ENCODE results near the gene NANOS2.
A peak's percentile ranks its signal among the peaks of the same experiment; 100 is the strongest.

NANOS2 gene

GRCh38 chr19:45890877-45891276, 23.7 kb downstream of the NANOS2 start:
- no peak for DNase-seq

DNA sequence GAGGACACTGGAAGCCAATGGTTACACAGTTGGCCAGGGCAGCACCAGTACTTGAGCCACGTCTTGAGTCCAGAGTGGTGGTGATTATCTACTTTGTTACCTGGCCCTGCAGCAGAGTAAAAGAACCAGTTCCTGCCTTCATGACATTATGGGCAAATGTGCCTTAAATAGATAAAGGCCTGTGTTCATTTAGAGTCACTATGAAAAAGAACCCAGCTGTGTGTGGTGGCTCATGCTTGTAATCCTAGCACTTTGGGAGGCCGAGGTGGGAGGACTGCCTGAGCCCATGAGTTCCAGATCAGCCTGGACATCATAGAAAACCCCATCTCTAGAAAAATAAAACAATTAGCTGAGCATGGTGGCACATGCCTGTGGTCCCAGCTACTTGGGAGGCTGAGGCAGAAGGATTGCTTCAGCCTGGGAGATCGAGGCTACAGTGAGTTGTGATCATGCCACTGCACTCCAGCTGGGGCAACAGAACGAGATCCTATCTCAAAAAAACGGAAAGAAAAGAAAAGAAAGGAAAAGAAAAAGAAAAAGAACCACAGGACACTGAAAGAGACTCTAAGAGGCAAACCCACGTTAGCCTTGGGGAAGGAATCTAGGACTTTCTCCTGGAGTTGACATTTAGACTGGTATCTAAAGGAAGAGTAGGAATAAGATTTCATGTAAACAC, 25.2 kb downstream of the NANOS2 start:
- no peak for DNase-seq

DNA sequence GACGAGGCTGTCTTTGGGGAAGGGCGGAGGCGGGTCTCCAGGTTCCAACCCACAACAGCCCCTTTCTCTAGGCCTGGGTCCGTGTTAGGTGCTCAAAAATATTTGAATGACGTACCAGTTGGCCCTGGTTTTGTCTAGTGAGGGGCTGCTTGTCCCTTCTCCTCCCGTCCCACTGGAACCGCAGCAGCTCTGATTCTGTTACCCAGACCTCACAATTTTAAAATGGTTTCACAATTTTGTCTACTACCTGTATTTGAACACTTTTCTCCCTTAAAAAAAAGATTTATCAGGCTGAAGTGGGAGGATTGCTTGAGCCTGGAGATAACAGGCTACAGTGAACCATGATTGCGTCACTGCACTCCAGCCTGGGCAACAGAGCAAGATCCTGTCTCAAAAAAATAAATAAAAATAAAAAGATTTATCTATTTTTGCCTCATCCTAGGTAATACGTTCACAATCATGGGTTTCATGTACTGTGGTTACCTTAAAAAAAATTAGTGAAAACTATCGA, 27.3 kb downstream of the NANOS2 start:
- no peak for DNase-seq

GRCh38 chr19:45886427-45887199, 28.0 kb downstream of the NANOS2 start:
- peak; percentile 93 for DNase-seq

- DNase-seq = peak; percentile 93
Observed at GRCh38 chr19:45885556-45886426, 28.8 kb downstream of the NANOS2 start, which contains the start of gene IRF2BP1. Gene IRF2BP1, minus strand, starts transcription at chr19:45886141. Its CDS starts 367 bp downstream, at chr19:45885774.

DNA sequence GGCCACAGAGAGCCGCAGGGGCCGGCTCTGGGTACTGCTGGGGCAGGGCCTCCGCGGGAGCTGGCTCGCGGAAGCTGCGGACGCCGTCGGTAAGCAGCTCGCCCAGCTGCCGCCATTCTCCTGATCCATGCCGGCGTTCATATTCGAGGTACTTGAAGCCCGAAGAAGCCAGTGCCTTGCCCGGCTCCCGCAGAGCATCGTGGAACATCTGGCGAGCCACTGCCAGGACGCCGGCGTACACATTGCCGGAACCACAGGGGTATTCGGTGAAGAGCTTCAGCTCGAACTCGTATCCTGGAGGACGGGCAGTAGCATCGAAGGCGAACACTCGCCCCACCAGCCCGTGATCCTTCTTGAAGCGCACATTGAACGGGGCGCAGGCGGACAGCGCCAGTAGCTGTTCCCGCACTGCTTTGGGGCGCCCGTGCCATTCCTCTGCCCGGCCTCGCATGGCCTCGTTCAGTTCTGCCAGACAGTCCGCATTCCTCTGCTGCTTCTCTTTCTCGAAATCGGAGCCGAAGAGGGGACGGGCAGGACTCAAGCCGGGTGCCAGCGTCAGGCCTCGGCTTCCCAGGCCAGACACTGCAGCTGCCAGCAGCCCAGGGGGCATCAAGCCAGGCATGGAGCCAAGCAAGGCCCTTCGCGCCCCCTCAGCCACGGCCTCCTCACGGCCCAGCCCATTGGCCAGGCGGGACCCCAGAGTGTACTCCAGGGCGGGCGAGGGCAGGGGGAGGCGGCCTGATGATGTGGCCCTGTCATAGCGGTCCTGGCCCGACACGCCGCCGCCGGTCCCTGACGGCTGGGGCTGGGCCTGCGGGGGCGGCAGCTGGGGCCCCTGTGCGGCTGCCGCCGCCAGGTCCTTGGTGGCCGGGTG, 29.7 kb downstream of the NANOS2 start:
- DNase-seq = no peak

DNA sequence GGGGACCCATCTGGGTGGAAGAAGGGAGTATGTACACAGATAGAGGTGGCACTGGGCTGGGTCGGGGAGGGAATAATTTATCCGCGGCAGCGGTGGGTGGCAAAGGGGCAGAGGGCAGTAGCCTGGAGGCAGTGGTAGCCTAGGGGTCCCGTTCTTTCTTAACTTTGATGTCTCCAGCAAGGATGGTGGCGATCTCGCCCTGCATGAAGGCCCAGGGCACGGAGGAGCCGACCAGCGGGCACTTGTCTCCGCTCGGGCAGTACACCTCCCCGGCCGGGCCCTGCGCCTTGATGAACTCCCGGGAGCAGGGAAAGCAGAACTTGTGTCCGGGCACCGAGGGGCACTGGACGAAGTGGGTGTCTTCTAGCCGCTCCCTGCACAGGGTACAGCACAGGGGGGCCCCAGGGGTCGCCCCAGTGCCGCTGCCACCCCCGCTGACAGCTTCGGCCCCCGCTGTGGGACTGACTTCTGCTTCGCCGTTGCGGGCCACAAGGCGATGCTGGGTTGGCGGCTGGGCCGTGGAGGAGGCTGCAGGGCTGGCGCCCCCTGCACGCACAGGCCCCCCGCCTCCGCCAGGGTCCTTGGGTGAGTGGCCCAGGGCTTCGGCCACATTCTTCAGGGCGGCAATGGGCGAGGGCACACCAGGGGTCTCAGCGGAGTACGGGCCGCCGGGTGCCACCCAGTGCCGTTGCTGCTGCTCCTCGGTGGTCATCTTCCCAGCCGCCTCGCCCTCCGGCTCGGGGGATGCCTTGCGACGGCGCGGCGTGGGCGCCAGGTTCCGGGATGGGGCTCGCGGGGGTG, 30.5 kb downstream of the NANOS2 start:
- no peak for DNase-seq

- DNase-seq = no peak
Observed at GRCh38 chr19:45883586-45883880, 31.0 kb downstream of the NANOS2 start.

GRCh38 chr19:45882652-45883585, 31.7 kb downstream of the NANOS2 start:
- peak; percentile 78 for DNase-seq

GRCh38 chr19:45881909-45882528, 32.6 kb downstream of the NANOS2 start:
- no peak for DNase-seq

GRCh38 chr19:45881082-45881908, 33.3 kb downstream of the NANOS2 start:
- DNase-seq = no peak

GRCh38 chr19:45879971-45880370, 34.6 kb downstream of the NANOS2 start:
- no peak for DNase-seq

GRCh38 chr19:45879055-45879454, 35.5 kb downstream of the NANOS2 start:
- no peak for DNase-seq

DNA sequence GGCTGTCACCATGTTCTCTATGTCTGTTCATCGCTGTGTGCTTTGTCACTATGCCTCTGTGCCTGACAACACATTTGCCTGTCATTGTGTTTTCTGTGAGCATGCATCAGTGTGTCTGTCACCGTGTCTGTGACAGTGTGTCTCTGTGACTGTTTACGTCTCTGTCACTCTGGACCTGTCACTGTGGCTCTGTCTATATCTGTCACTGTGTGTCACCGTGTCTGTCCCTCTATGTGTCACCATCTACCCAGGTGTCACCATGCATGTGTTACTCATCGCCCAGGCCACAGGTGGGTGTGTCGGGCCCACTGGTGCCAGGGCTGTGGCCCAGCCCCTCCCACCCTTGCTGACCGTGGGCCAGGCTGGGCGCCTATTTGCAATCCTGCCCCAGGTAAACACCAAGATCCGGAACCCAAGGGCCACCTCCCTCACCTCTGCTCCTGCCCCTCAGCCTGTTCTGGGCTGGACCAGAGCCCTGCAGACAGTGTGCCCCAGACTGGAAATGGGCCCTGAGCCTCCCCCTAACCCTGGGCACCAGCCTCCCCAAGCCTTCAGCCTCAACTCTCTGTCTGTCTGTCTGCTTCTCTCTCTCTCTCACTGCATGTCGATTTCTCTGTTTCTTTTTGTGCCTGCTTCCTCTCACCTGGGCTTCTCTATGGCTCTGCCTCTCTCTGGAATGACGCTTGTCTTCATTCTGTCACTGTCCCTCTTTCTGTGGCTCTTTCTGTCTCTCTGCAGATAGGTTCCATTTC, 36.4 kb downstream of the NANOS2 start:
- no peak for DNase-seq

DNA sequence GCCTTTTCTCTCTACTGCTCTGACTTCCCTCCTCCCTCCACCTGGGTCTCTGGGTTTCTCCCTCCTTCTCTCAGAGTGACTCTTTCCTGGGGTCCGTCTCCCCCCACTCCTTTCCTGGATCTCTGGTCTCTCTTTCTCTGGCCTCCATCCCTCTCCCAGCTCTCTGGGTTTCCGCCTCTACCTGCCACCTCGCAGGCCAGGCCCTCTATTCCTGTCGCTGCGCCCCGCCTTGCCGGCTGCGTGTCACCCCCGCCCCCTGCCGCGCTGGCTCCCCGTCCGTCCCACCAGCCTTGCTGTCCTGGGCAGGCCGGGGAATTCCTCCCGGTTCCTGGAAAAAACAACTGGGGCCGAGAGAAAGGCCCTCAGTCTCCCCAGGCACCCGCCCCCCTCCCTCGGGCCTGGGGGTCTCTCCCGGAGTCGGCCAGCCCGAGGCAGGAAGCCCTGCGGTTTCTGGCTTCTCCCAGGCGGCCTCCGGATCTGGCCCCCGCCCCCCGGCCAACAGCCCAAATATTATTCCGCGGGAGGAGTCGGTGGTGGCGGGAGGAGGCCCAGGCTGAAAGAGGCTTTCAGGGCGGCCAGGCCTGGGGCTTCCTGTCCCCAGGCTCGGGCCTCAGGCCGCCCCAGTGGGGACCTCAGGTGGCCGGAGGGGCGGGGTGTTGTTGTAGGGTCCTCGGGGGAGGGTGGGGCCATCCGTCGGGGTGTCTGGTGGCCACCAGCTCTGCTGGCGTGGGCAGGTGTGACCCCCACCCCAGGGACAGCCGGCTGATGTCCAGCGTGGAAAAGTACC, 38.0 kb downstream of the NANOS2 start:
- DNase-seq = no peak

DNA sequence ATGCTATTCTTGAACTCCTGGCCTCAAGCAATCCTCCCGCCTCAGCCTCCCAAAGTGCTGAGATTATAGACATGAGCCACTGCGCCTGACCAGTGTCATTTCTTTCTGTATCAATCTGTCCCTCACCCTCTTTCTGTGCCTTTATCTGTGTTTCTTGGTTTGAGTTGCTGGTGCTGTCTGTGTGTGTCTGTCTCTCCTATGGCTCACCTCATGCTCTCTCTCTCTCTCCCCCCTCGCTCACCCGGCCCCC, 38.5 kb downstream of the NANOS2 start:
- DNase-seq = no peak

DNA sequence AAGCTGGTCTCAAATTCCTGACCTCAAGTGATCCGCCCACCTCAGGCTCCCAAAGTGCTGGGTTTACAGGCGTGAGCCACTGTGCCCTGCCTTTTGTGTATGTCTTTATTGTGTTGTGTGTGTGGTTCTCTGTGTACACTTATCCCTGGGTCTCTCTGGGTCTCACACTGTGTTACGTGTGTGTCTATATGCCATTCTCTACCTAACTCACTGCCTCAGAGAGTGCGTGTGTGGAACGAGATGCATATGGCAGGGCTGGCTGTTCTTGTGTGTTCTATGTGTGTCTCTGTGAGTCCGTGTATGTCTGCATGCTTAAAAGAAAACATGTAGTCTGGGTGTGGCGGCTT, 40.0 kb downstream of the NANOS2 start:
- no peak for DNase-seq
